Measurements from ENCODE around the gene EGFL6.
"Not testable (repeated sequence)": the region's sequence is repeated elsewhere in the genome, so short reads cannot be mapped to it uniquely, and the experiment has no call there.

EGFL6 gene

GRCh38 chrX:13676885-13677284 is 107.5 kb downstream of the EGFL6 start:
- Histone ChIP-seq H3K36me3 (no peaks in the 10 kb centered on the region), H3K9me3 (ENCODE audit: severe bottlenecking) (peaks cover 3% of the 10 kb centered on the region), H3K4me3 (ENCODE audit: low read depth, low read length) (no peak overlapping the region), H3K27me3 (ENCODE audit: insufficient read depth, low read depth, severe bottlenecking) (no peaks in the 10 kb centered on the region), H3K27ac (no peak overlapping the region)
- DNase-seq: no peak
- no peak for TF ChIP-seq CTCF (IDR thresholded peaks at IDR 0.05; ENCODE audit: low read depth, low read length)

- not testable (repeated sequence) for H3K27me3 ChIP-seq (ENCODE audit: insufficient read depth, low read depth, severe bottlenecking); H3K9me3 ChIP-seq (ENCODE audit: severe bottlenecking); DNase-seq; H3K27ac ChIP-seq; H3K36me3 ChIP-seq; H3K4me3 ChIP-seq (ENCODE audit: low read depth, low read length)
These were observed 110.3 kb downstream of the EGFL6 start for GRCh38 chrX:13679700-13680099.

GRCh38 chrX:13681595-13681994 is 112.2 kb downstream of the EGFL6 start:
- no peak for TF ChIP-seq CTCF (IDR thresholded peaks at IDR 0.05; ENCODE audit: low read depth, low read length)
- H3K36me3 ChIP-seq: no peaks in the 10 kb centered on the region
- no peak overlapping the region for H3K4me3 ChIP-seq (ENCODE audit: low read depth, low read length)
- H3K27ac ChIP-seq: no peak overlapping the region
- no peaks in the 10 kb centered on the region for H3K27me3 ChIP-seq (ENCODE audit: insufficient read depth, low read depth, severe bottlenecking)
- H3K9me3 ChIP-seq (ENCODE audit: severe bottlenecking): peaks cover 3% of the 10 kb centered on the region
- DNase-seq: no peak

All from WERI-Rb-1 (cell line).